Epithelial cell of prostate (primary cell): Measurements from ENCODE around the gene OSBPL1A.

ENCODE experiments used
- DNase-seq: peaks from one replicate; pipeline ENCODE4 v3.0.0-alpha.2; 2011; ENCODE audit warnings: low read depth, low spot score
- H3K27ac ChIP-seq: fragments of 450-650 bp; 2 replicates; pipeline ENCODE4 v1.5.1; 2017; ENCODE audit warnings: mild to moderate bottlenecking

Gene OSBPL1A

GRCh38 chr18:24196764-24197163, 200.9 kb downstream of the OSBPL1A start:
- DNase-seq: no peak
- no peak overlapping the region for H3K27ac ChIP-seq

GRCh38 chr18:24195296-24196053, 202.1 kb downstream of the OSBPL1A start:
- no peak overlapping the region for H3K27ac ChIP-seq
- no peak for DNase-seq

- no peak for DNase-seq
- peak overlapping the region; percentile 1 for H3K27ac ChIP-seq
Measured at GRCh38 chr18:24190590-24190989, 207.0 kb downstream of the OSBPL1A start.

DNA sequence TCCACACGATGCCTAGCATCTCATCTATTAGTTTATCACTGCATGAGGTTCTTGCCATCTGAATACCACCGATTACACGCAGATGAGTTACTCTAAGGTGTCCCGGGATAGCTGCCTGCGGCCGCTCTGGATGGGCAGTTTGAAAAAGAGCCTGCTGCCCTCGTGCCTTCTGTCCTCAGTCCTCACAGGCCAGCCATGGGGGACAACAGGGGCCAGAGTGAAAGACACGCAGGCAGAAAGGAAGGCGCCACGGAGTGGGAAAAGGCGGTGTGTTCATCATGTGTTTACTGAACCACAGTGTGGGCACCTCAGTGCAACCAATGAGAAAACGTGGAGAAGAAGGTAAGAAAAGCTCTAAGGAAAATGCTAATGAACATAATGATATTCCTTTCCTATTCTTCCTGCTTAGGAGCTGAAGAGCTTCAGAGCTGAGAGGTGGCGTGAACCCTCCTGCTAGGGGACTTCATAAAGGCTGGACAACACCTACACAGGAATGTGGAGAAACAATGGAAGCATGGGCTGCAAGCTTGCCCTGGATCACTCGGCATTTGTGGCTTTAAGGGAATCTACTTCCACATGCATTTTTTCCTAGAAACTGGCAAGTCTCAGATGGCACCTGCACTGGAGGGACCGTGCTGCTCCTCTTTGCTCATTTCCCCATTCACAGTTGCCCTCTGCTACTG, 207.8 kb downstream of the OSBPL1A start:
- no peak overlapping the region for H3K27ac ChIP-seq

GRCh38 chr18:24189007-24189528, 208.6 kb downstream of the OSBPL1A start:
- no peak overlapping the region for H3K27ac ChIP-seq

More for the DNA sequence above, 207.8 kb downstream of the OSBPL1A start:
- DNase-seq: no peak

GRCh38 chr18:24188120-24188519, 209.5 kb downstream of the OSBPL1A start:
- no peak overlapping the region for H3K27ac ChIP-seq

More at GRCh38 chr18:24189007-24189528, 208.6 kb downstream of the OSBPL1A start:
- no peak for DNase-seq

DNA sequence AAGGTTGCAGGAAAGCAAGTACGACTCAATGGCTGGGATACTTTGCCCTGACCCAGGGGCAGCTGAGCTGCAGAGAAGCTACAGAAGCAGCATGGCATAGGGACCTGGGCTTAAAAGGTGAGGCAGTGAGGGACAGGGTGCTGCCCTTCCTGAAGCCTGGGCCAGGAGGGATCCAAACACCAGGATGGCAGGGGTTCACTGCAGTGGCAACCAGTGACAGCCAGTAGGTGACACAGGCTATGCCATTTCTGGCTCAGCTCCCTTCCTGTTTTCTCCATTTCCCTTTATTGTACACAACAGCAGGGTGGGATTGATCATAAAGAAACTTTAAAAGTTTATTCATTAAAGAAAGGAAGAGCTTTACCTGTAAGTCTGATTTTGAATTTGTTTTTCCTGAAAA, 209.9 kb downstream of the OSBPL1A start:
- DNase-seq: no peak
- no peak overlapping the region for H3K27ac ChIP-seq

More at GRCh38 chr18:24188120-24188519, 209.5 kb downstream of the OSBPL1A start:
- no peak for DNase-seq

DNA sequence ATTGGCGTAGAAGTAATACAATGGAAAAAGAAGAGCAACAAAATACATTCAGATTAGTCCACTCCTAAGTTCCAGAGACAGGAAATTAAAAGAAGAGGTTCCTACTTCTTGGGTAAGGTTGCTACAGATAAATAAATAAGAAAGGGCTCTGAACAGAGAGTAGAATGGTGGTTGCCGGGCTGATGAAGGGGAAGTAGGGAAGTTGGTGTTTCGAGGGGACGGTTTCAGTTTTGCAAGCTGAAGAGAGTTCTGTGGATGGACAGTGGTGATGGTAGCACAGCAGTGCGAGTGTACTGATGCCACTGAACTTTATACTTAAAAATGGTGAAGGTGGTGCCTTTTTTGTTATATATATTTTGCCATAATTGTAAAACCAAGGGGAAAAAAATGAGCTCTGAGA, 210.6 kb downstream of the OSBPL1A start:
- DNase-seq: no peak
- no peak overlapping the region for H3K27ac ChIP-seq

DNA sequence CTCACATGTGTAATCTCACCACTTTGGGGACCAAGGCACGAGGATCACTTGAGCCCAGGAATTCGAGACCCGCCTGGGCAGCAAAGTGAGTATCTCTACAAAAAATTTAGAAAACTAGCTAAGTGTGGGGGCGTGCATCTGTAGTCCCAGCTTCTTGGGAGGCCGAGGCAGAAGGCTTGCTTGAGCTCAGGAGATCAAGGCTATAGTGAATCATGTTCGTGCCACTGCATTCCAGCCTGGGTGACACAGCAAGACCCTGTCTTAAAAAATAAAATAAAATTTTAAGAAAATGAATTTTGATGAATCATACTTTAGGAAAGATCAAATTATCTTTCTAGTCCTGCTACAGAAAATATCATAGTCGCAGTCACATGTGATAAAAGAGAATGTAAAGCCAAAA, 211.8 kb downstream of the OSBPL1A start:
- DNase-seq: no peak
- H3K27ac ChIP-seq: no peak overlapping the region

GRCh38 chr18:24181806-24182205, 215.8 kb downstream of the OSBPL1A start:
- peak overlapping the region; percentile 56 for H3K27ac ChIP-seq
- DNase-seq: no peak

DNA sequence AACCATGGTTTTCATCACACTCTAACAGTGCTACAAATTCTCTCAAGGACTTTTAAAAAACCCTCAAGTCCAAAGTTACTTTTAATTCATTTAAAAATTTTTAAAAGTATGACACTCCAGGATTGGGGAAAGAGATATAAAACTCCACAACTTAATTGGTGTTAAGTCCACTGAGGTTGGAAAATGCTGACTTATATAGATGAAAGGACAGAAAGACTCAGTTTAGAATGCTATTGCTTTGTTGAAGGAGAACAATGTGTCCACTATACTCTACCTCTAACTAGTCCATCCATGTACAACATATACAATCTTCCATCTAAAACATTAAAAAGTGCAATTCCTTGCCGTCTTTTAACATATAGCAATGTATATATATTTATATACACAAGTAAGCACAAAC, 217.6 kb downstream of the OSBPL1A start:
- no peak overlapping the region for H3K27ac ChIP-seq

GRCh38 chr18:24177499-24178133, 220.0 kb downstream of the OSBPL1A start:
- no peak overlapping the region for H3K27ac ChIP-seq
- DNase-seq: no peak

More for the DNA sequence above, 217.6 kb downstream of the OSBPL1A start:
- DNase-seq: no peak

DNA sequence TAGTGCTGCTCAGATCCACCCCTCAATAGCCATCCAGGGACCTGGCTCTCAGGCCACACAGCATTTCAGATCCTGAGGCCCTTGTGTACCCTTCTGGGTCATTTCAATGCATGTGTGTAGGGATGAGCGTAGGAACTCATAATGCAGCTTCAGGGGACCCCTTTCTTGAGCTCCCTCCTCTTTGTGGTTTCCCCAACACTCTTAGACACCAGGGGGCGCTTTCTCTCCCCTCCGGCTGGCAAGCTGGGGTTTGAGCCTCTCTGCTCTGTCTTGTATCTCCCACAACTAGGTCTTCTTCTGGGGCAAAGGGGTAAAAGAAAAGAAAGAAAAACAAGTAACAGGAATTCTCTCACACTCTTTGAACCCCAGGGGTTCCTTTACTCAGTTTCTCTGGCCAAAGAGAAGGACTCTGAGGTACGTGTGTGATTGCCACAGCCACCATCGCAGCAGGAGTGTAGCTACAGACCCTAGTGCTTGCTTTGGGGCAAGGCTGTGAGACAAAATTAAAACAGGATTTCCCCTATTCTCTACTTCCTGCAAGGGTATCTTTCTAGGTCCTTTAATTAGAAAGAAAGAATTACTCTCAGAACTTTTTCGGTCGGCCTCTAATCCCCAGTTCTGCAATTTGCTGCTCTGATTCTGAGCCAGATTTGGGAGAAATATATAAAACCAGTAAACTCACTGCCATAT, 220.8 kb downstream of the OSBPL1A start:
- H3K27ac ChIP-seq: no peak overlapping the region
- DNase-seq: no peak

GRCh38 chr18:24173997-24174396, 223.6 kb downstream of the OSBPL1A start:
- DNase-seq: no peak
- no peak overlapping the region for H3K27ac ChIP-seq

- no peak overlapping the region for H3K27ac ChIP-seq
- DNase-seq: no peak
Measured at GRCh38 chr18:24170360-24170759, 227.3 kb downstream of the OSBPL1A start.

DNA sequence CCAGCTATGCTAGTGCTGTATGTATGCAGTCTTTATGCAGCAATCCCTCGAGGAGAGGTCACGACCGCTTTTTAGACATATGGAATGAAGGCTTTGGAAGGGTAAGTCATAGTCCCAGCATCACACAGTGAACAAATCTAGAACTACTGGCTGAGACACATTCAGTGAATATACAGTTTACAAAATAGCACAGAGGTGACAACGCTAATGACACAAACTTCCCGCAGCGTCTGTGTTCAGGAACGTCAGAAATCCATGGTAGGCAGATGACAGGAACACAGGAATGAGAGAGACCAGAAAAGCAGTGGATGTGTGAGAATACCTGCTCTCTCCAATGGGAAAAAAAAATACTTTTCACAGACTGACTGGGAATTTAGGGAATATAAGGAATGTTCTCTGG, 229.1 kb downstream of the OSBPL1A start:
- H3K27ac ChIP-seq: no peak overlapping the region
- DNase-seq: no peak

DNA sequence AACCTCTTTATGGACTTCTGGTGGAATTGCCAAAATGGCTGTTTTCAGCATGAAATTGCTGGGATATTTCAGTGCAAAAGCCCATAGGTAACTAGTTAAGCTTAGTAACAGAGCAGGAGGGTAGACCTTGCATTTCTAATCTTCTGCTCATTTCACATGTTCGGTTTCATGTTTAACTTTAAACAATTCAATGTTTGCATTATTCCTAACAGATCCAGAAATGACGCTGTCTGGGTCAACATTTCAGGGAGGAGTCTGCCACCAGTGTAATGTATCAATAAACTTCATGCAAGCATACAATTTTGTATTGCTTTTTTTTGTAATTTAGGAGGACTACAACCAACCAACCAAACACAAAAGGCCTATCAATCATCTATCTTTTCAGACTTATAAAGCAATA, 236.3 kb downstream of the OSBPL1A start:
- no peak overlapping the region for H3K27ac ChIP-seq
- DNase-seq: no peak

GRCh38 chr18:24160086-24160485, 237.5 kb downstream of the OSBPL1A start:
- no peak overlapping the region for H3K27ac ChIP-seq
- DNase-seq: no peak

- no peak for DNase-seq
- H3K27ac ChIP-seq: no peak overlapping the region
Measured at GRCh38 chr18:24157855-24158254, 239.8 kb downstream of the OSBPL1A start.

- no peak for DNase-seq
- H3K27ac ChIP-seq: no peak overlapping the region
Measured at GRCh38 chr18:24153397-24153796, 244.2 kb downstream of the OSBPL1A start.
